Parietal lobe (tissue), 2 donors: Measurements from ENCODE around the gene XAGE1A. TPM values are rescaled to one million over a fixed set of nuclear protein-coding genes. Genes with fewer than 3 reads are reported as not detected.

Source experiments
- small RNA-seq: library from RNA; depleted of rRNA; stranded (forward); fragments of <200 nt; gene quantifications from one replicate; pipeline ENCODE3, GENCODE V24; 2014; ENCODE audit warnings: low replicate concordance
- total RNA-seq: library from RNA; depleted of rRNA; stranded (reverse); fragments of >200 nt; gene quantifications from one replicate; pipeline ENCODE4 v1.2.3, GENCODE V29; 2014

XAGE1A gene, protein sequence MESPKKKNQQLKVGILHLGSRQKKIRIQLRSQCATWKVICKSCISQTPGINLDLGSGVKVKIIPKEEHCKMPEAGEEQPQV
- not detected for total RNA-seq

GRCh38 chrX:52495545-52496418 is at the start of gene XAGE1A:
XAGE1A (plus strand) TSS chrX:52495808; CDS start chrX:52497362, 1,554 bp downstream.

DNA sequence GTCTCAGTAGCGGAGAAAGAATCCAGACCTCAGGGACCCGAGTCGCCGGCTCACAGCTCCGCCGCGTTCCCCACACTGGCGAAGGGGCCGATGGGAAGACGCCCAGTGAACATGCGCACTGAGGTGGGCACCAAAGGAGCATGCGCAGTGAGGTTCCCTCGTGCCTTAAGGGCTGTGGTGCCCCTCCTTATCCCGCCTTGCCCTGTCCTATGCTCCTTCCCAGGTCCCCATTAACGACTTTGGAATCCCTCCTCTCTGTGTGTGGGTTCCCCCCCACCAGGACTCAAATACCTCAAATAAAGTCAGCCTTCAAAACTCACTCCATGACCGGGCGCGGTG is 21.3 kb downstream of the XAGE1A start, which contains the start of gene XAGE1B:
XAGE1B (minus strand) TSS at position 77 of the 339 bp plus-strand sequence. CDS start 1,536 bp downstream, outside the sequence.

Small RNAs within 50 kb of the gene (small RNA-seq; reads per million reads assigned to genes)
- gene BX510359.8 (not detected), gene RBM22P7 (not detected)

Other genes with a start within 250 kb of the XAGE1A start
- not detected for gene XAGE2, start 126.8 kb upstream of the XAGE1A start, total RNA-seq
- gene XAGE1B, start 21.3 kb downstream of the XAGE1A start, total RNA-seq: not detected
- not detected for gene SSX7, start 159.1 kb downstream of the XAGE1A start, total RNA-seq
- gene SSX2, start 211.4 kb downstream of the XAGE1A start, total RNA-seq: not detected